HL-60 (cell line): Measurements from ENCODE around the gene CRELD1.

Experiments used
- CTCF ChIP-seq: IDR thresholded peaks from one replicate; pipeline ENCODE4 v1.5.1; 2011; ENCODE audit warnings: low read length, control low read depth, inconsistent platforms; ENCODE audit not compliant: insufficient read depth
- GABPA ChIP-seq: IDR thresholded peaks from 2 replicates; pipeline ENCODE4 v1.6.1; 2012; ENCODE audit warnings: low read depth
- POLR2AphosphoS5 ChIP-seq: IDR thresholded peaks from 2 replicates; pipeline ENCODE4 v1.6.1; 2012; ENCODE audit warnings: low read depth
- REST ChIP-seq: IDR thresholded peaks from 2 replicates; pipeline ENCODE4 v1.6.1; 2012; ENCODE audit warnings: low read depth; ENCODE audit not compliant: insufficient replicate concordance
- SPI1 ChIP-seq: IDR thresholded peaks from 2 replicates; pipeline ENCODE4 v1.6.1; 2012; ENCODE audit warnings: low read depth, mild to moderate bottlenecking, borderline replicate concordance

GRCh38 chr3:9906480-9906879, 27.2 kb upstream of the CRELD1 start:
- TF ChIP-seq CTCF (no peak), POLR2AphosphoS5 (no peak), GABPA (no peak), REST (no peak), SPI1 (no peak)
